ENCODE results near the gene NPC1.

- TF ChIP-seq CTCF (IDR thresholded peaks at IDR 0.05) (no peak), POLR2A (IDR thresholded peaks at IDR 0.05) (no peak)
These were observed 59.7 kb downstream of the NPC1 start for GRCh38 chr18:23526501-23527063.
